RWPE1 (cell line): ENCODE results near the gene PRH2.

Source experiments
- CTCF ChIA-PET: fragments of 350-600 bp; sonication (Branson Sonifier 250); formaldehyde crosslinking; extraction: SDS; loops from one replicate; lab custom pipeline; 2021; lab: Yijun Ruan, JAX
- POLR2A ChIA-PET: fragments of 400-600 bp; formaldehyde crosslinking; extraction: SDS; loops from one replicate; lab custom pipeline; 2020; ENCODE audit warnings: antibody characterized with exemption; ENCODE audit not compliant: low non-redundant PET; lab: Yijun Ruan, JAX
- DNase-seq: peaks from one replicate; pipeline ENCODE4 v3.0.0; 2012; ENCODE audit warnings: low spot score
- H3K27ac ChIP-seq: fragments of 450-650 bp; 2 replicates; pipeline ENCODE4 v1.5.1; 2017
- TF ChIP-seq, protein P1 (sequence below): fragments of 450-650 bp; conservative IDR thresholded peaks from 2 replicates; pipeline ENCODE4 v1.5.1; 2017; ENCODE audit warnings: low read depth, mild to moderate bottlenecking

PRH2 gene

DNA sequence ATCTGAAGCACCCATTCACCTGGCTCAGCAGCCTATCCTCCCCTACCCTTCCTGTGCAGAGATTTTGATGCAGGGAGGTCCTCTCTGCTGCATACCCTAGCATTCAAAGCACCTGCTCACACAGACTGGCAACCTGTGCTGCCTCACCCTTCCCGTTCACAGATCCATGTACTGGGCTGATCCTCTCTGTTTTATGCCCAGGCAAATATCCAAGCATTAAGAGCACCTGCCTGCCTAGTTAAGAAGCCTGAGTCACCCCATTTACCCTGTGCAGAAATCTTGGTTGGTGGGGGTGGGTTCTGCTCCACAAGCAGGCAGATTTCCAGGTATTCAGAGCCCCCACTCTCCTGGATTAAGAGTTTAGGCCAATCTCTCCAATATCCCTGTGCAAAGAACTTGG is 28.1 kb upstream of the PRH2 start:
- DNase-seq = no peak
- no peak overlapping the region for H3K27ac ChIP-seq
- CTCF ChIA-PET = no interaction called here
- TF ChIP-seq, protein P1, sequence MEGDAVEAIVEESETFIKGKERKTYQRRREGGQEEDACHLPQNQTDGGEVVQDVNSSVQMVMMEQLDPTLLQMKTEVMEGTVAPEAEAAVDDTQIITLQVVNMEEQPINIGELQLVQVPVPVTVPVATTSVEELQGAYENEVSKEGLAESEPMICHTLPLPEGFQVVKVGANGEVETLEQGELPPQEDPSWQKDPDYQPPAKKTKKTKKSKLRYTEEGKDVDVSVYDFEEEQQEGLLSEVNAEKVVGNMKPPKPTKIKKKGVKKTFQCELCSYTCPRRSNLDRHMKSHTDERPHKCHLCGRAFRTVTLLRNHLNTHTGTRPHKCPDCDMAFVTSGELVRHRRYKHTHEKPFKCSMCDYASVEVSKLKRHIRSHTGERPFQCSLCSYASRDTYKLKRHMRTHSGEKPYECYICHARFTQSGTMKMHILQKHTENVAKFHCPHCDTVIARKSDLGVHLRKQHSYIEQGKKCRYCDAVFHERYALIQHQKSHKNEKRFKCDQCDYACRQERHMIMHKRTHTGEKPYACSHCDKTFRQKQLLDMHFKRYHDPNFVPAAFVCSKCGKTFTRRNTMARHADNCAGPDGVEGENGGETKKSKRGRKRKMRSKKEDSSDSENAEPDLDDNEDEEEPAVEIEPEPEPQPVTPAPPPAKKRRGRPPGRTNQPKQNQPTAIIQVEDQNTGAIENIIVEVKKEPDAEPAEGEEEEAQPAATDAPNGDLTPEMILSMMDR = no peak
- POLR2A ChIA-PET = no interaction called here

GRCh38 chr12:10901427-10901826 is 27.6 kb upstream of the PRH2 start:
- ChIA-PET POLR2A (no interaction called here), CTCF (no interaction called here)
- TF ChIP-seq, protein P1 = no peak
- DNase-seq = no peak
- H3K27ac ChIP-seq = no peak overlapping the region

GRCh38 chr12:10904686-10905085 is 24.4 kb upstream of the PRH2 start:
- no peak overlapping the region for H3K27ac ChIP-seq
- no peak for DNase-seq
- ChIA-PET CTCF (no interaction called here), POLR2A (no interaction called here)
- TF ChIP-seq, protein P1 = no peak

GRCh38 chr12:10909462-10909861 is 19.6 kb upstream of the PRH2 start, which contains the start of gene TAS2R13:
Gene TAS2R13 (minus strand): TSS chr12:10909562. CDS start chr12:10909298, 264 bp downstream.
- ChIA-PET POLR2A (no interaction called here), CTCF (no interaction called here)
- no peak for DNase-seq
- TF ChIP-seq, protein P1 = no peak
- no peak within 1 kb of the TSS for H3K27ac ChIP-seq

- ChIA-PET CTCF (interaction anchor here (0.6 kb wide), 1 partner anchor 51 kb away, joined by 3 read pairs; no protein-coding TSS in a partner anchor), POLR2A (no interaction called here)
These were observed 18.7 kb upstream of the PRH2 start for GRCh38 chr12:10910380-10910779.

GRCh38 chr12:10919809-10920208 is 9.2 kb upstream of the PRH2 start:
- no peak overlapping the region for H3K27ac ChIP-seq
- TF ChIP-seq, protein P1 = no peak
- POLR2A ChIA-PET = no interaction called here
- CTCF ChIA-PET = no interaction called here
- no peak for DNase-seq

More at GRCh38 chr12:10910380-10910779, 18.7 kb upstream of the PRH2 start:
- TF ChIP-seq, protein P1 = no peak
- no peak for DNase-seq
- H3K27ac ChIP-seq = no peak overlapping the region
